T-helper 2 cell treated with Interferon-gamma antibody and Interleukin-4, amounts not matched to agents 100 ng/mL and 5 ng/mL, for 36 hours (primary cell): ENCODE data around the gene NPAS1. TPM values are rescaled to one million over a fixed set of nuclear protein-coding genes. Genes with fewer than 3 reads are reported as not detected.
"Not testable (repeated sequence)": the region's sequence is repeated elsewhere in the genome, so short reads cannot be mapped to it uniquely, and the experiment has no call there.

Source experiments
- intact Hi-C: fragments of 100-400 bp; cut with micrococcal nuclease; formaldehyde crosslinking; loops from one replicate; pipeline ENCODE4 v1.15.1; 2023
- total RNA-seq: library from RNA; stranded (reverse); gene quantifications from 2 replicates; pipeline ENCODE4 v1.2.3, GENCODE V29; 2022

Gene NPAS1
- total RNA-seq, 1 donor from 2014 or later, result 0.23 TPM

- intact Hi-C loops, result no loop called here
Measured at GRCh38 chr19:47044946-47045866, 25.6 kb downstream of the NPAS1 start.

- intact Hi-C loops, result no loop called here
Measured at GRCh38 chr19:47045867-47046470, 26.3 kb downstream of the NPAS1 start.

GRCh38 chr19:47047272-47047762 lies 27.7 kb downstream of the NPAS1 start:
- intact Hi-C loops, result no loop called here

GRCh38 chr19:47047763-47048405 lies 28.2 kb downstream of the NPAS1 start:
- intact Hi-C loops, result loop anchor here (1.0 kb wide), 3 partner anchors 65 to 208 kb away; partner anchors contain the start of genes AP2S1, CCDC9 and ZC3H4

GRCh38 chr19:47049307-47049700 lies 29.7 kb downstream of the NPAS1 start:
- intact Hi-C loops, result no loop called here

GRCh38 chr19:47050562-47050961 lies 30.9 kb downstream of the NPAS1 start:
- intact Hi-C loops, result not testable (repeated sequence)

- intact Hi-C loops, result no loop called here
Measured at GRCh38 chr19:47056411-47056810, 36.8 kb downstream of the NPAS1 start.

- intact Hi-C loops, result no loop called here
Measured at GRCh38 chr19:47057328-47057727, 37.7 kb downstream of the NPAS1 start.

GRCh38 chr19:47058621-47059022 lies 39.0 kb downstream of the NPAS1 start:
- intact Hi-C loops, result no loop called here

- intact Hi-C loops, result no loop called here
Measured at GRCh38 chr19:47063874-47064273, 44.2 kb downstream of the NPAS1 start.

GRCh38 chr19:47065242-47065641 lies 45.6 kb downstream of the NPAS1 start:
- intact Hi-C loops, result no loop called here

- intact Hi-C loops, result no loop called here
Measured at GRCh38 chr19:47066376-47067214, 47.0 kb downstream of the NPAS1 start.

GRCh38 chr19:47067215-47067847 lies 47.7 kb downstream of the NPAS1 start:
- intact Hi-C loops, result no loop called here

GRCh38 chr19:47068246-47068645 lies 48.6 kb downstream of the NPAS1 start:
- intact Hi-C loops, result no loop called here

- intact Hi-C loops, result no loop called here
Measured at GRCh38 chr19:47068876-47069406, 49.3 kb downstream of the NPAS1 start.

- intact Hi-C loops, result no loop called here
Measured at GRCh38 chr19:47069795-47070194, 50.2 kb downstream of the NPAS1 start.

GRCh38 chr19:47070756-47071155 lies 51.1 kb downstream of the NPAS1 start:
- intact Hi-C loops, result no loop called here

GRCh38 chr19:47071731-47072130 lies 52.1 kb downstream of the NPAS1 start:
- intact Hi-C loops, result no loop called here

- intact Hi-C loops, result no loop called here
Measured at GRCh38 chr19:47072323-47072722, 52.7 kb downstream of the NPAS1 start.

GRCh38 chr19:47073574-47073973 lies 53.9 kb downstream of the NPAS1 start:
- intact Hi-C loops, result no loop called here
